ENCODE data around the gene SPATA3.
"Not testable (repeated sequence)": the region's sequence is repeated elsewhere in the genome, so short reads cannot be mapped to it uniquely, and the experiment has no call there.

Gene SPATA3

GRCh38 chr2:230999477-230999876, 3.6 kb downstream of the SPATA3 start:
- DNase-seq = no peak

- no peak for DNase-seq
Measured at GRCh38 chr2:231000211-231000904, 4.4 kb downstream of the SPATA3 start.

- no peak for DNase-seq
Measured at GRCh38 chr2:231001036-231001435, 5.1 kb downstream of the SPATA3 start.

- DNase-seq = no peak
Measured at GRCh38 chr2:231001921-231002320, 6.0 kb downstream of the SPATA3 start.

GRCh38 chr2:231002641-231003040, 6.7 kb downstream of the SPATA3 start:
- DNase-seq = no peak

GRCh38 chr2:231003186-231003585, 7.3 kb downstream of the SPATA3 start:
- no peak for DNase-seq

GRCh38 chr2:231004930-231005329, 9.0 kb downstream of the SPATA3 start:
- DNase-seq = not testable (repeated sequence)

GRCh38 chr2:231007286-231008098, 11.6 kb downstream of the SPATA3 start:
- DNase-seq = no peak

- no peak for DNase-seq
Measured at GRCh38 chr2:231008131-231008530, 12.2 kb downstream of the SPATA3 start.

- DNase-seq = no peak
Measured at GRCh38 chr2:231009236-231009919, 13.5 kb downstream of the SPATA3 start.

GRCh38 chr2:231010201-231010730, 14.3 kb downstream of the SPATA3 start:
- no peak for DNase-seq

GRCh38 chr2:231011526-231011925, 15.6 kb downstream of the SPATA3 start:
- DNase-seq = no peak

- DNase-seq = no peak
Measured at GRCh38 chr2:231012463-231012862, 16.5 kb downstream of the SPATA3 start.

GRCh38 chr2:231013820-231014219, 17.9 kb downstream of the SPATA3 start:
- DNase-seq = no peak

GRCh38 chr2:231015478-231015877, 19.6 kb downstream of the SPATA3 start:
- DNase-seq = no peak

GRCh38 chr2:231015926-231016325, 20.0 kb downstream of the SPATA3 start:
- DNase-seq = no peak

GRCh38 chr2:231016566-231017230, 20.8 kb downstream of the SPATA3 start:
- DNase-seq = no peak

- DNase-seq = no peak
Measured at GRCh38 chr2:231017231-231017598, 21.3 kb downstream of the SPATA3 start.

- no peak for DNase-seq
Measured at GRCh38 chr2:231018184-231018583, 22.3 kb downstream of the SPATA3 start.

GRCh38 chr2:231025059-231025458, 29.1 kb downstream of the SPATA3 start:
- not testable (repeated sequence) for DNase-seq

- DNase-seq = no peak
Measured at GRCh38 chr2:231028889-231029288, 33.0 kb downstream of the SPATA3 start.

- no peak for DNase-seq
Measured at GRCh38 chr2:231029563-231029962, 33.6 kb downstream of the SPATA3 start.

- no peak for DNase-seq
Measured at GRCh38 chr2:231030725-231031124, 34.8 kb downstream of the SPATA3 start.
